Endothelial cell of umbilical vein (primary cell): ENCODE results near the gene IGSF9B. TPM values are rescaled to one million over a fixed set of nuclear protein-coding genes. Genes with fewer than 3 reads are reported as not detected.

Experiments used
- BruUV-seq: library from RNA; stranded (reverse); fragments of 400-500 nt; replicated peaks from 2 replicates; lab custom pipeline; 2021; lab: Mats Ljungman, UMichigan
- CTCF ChIA-PET: fragments of 300-600, 350-600 bp; sonication (Branson Sonifier 250); formaldehyde crosslinking; loops from one replicate; lab custom pipeline; 2021; ENCODE audit warnings: antibody characterized with exemption, inconsistent platforms; lab: Charles Lee
- POLR2A ChIA-PET: fragments of 300-600, 350-600 bp; sonication (Branson Sonifier 250); formaldehyde crosslinking; loops from one replicate; lab custom pipeline; 2021; ENCODE audit warnings: antibody characterized with exemption, inconsistent platforms; lab: Charles Lee
- DNase-seq: peaks from one replicate; pipeline ENCODE4 v3.0.0-alpha.2; 2011; ENCODE audit warnings: low read depth, low spot score
- FAIRE-seq: peaks from 2 replicates; lab custom pipeline; 2011; peaks lifted over from hg19 to GRCh38; lab: Jason Lieb, UNC
- H2AFZ ChIP-seq: 2 replicates; pipeline ENCODE4 v1.6.0; 2012; ENCODE audit warnings: low read depth, low read length, control low read depth, inconsistent platforms
- H3K27ac ChIP-seq: 2 replicates; pipeline ENCODE4 v1.5.1; 2011; ENCODE audit warnings: low read depth, mild to moderate bottlenecking, control low read depth, low read length, moderate library complexity; ENCODE audit not compliant: insufficient read depth
- H3K27me3 ChIP-seq, 2 experiments: 2 replicates each; pipeline versions ENCODE4 v1.6.0 to v1.6.1; 2011; ENCODE audit warnings: low read length in 2 of 2, mixed read lengths in 1 of 2; ENCODE audit not compliant: control insufficient read depth in 2 of 2, insufficient read depth in 2 of 2
- H3K36me3 ChIP-seq, 2 experiments: 2 replicates in 1 of 2; 3 replicates in 1 of 2; pipeline ENCODE4 v1.5.1; 2011; ENCODE audit warnings: low read length in 2 of 2, mild to moderate bottlenecking in 1 of 2, moderate library complexity in 1 of 2; ENCODE audit not compliant: control insufficient read depth in 2 of 2, insufficient read depth in 2 of 2; ENCODE audit errors: extremely low read depth in 1 of 2
- H3K4me1 ChIP-seq: 3 replicates; pipeline ENCODE4 v1.5.1; 2011; ENCODE audit warnings: mild to moderate bottlenecking, low read length; ENCODE audit not compliant: control insufficient read depth, insufficient read depth; ENCODE audit errors: extremely low read depth
- H3K4me2 ChIP-seq: 2 replicates; pipeline ENCODE4 v1.6.1; 2011; ENCODE audit warnings: low read length, control low read depth, mixed read lengths; ENCODE audit not compliant: insufficient read depth
- H3K4me3 ChIP-seq, 3 experiments: fragments of 200-600 bp in 1 of 3; sonication (generic), shearing (Covaris generic) in 1 of 3; replicated peaks in 1 of 3; 2 replicates each; pipeline ENCODE4 v1.5.1; 2011 to 2016; ENCODE audit warnings: control low read depth in 3 of 3, low read length in 3 of 3, mild to moderate bottlenecking in 2 of 3, inconsistent platforms in 1 of 3, low read depth in 1 of 3, moderate library complexity in 1 of 3; ENCODE audit not compliant: insufficient read depth in 1 of 3
- H3K79me2 ChIP-seq: 2 replicates; pipeline ENCODE4 v1.6.0; 2012; ENCODE audit warnings: low read length, inconsistent platforms; ENCODE audit not compliant: control insufficient read depth, insufficient read depth
- H3K9ac ChIP-seq: replicated peaks from 2 replicates; pipeline ENCODE3; 2011; ENCODE audit warnings: low read length, control low read depth; ENCODE audit not compliant: insufficient read depth; ENCODE audit errors: extremely low read depth
- H3K9me1 ChIP-seq: replicated peaks from 3 replicates; pipeline ENCODE4 v1.6.0; 2011; ENCODE audit warnings: mild to moderate bottlenecking, low read length; ENCODE audit not compliant: control insufficient read depth, insufficient read depth; ENCODE audit errors: extremely low read depth
- H3K9me3 ChIP-seq: replicated peaks from 2 replicates; pipeline ENCODE4 v1.5.1; 2012; ENCODE audit warnings: low read length, inconsistent platforms; ENCODE audit not compliant: control insufficient read depth, insufficient read depth
- H4K20me1 ChIP-seq: replicated peaks from 2 replicates; pipeline ENCODE3; 2011; ENCODE audit warnings: mild to moderate bottlenecking, low read length; ENCODE audit not compliant: control insufficient read depth, insufficient read depth; ENCODE audit errors: extremely low read depth
- EZH2 ChIP-seq: IDR thresholded peaks from 2 replicates; pipeline ENCODE4 v1.6.1; 2012; ENCODE audit warnings: borderline replicate concordance, low read depth, mild to moderate bottlenecking, moderate library complexity, low read length, inconsistent platforms; ENCODE audit not compliant: severe bottlenecking
- FOS ChIP-seq: IDR thresholded peaks from 2 replicates; pipeline ENCODE4 v1.6.1; 2011; ENCODE audit warnings: mild to moderate bottlenecking, low read length, moderate library complexity, borderline replicate concordance; ENCODE audit not compliant: insufficient read depth
- GATA2 ChIP-seq: IDR thresholded peaks from 2 replicates; pipeline ENCODE4 v1.7.0; 2011; ENCODE audit warnings: low read depth, mild to moderate bottlenecking, moderate library complexity, mixed read lengths, low read length; ENCODE audit not compliant: insufficient read length, insufficient read depth
- JUN ChIP-seq: IDR thresholded peaks from 2 replicates; pipeline ENCODE4 v1.6.1; 2011; ENCODE audit warnings: borderline replicate concordance, low read depth; ENCODE audit not compliant: insufficient read length, insufficient read depth
- MYC ChIP-seq: IDR thresholded peaks from one replicate; pipeline ENCODE4 v1.6.1; 2011; ENCODE audit warnings: mild to moderate bottlenecking, low read depth, low read length
- POLR2A ChIP-seq: IDR thresholded peaks from 2 replicates; pipeline ENCODE4 v1.6.1; 2012; ENCODE audit warnings: low read depth, mild to moderate bottlenecking, control low read depth, low read length
- POLR2AphosphoS5 ChIP-seq: IDR thresholded peaks from 2 replicates; pipeline ENCODE4 v1.6.1; 2012; ENCODE audit warnings: low read depth, mild to moderate bottlenecking, control low read depth, low read length, moderate library complexity; ENCODE audit not compliant: insufficient read depth
- dilution Hi-C: fragments of 300-500 bp; cut with MboI; formaldehyde crosslinking; loops from one replicate; pipeline ENCODE4 v1.15.0; 2019; ENCODE audit warnings: low sequenced_read_pairs; ENCODE audit not compliant: extremely low pct_ligation_motif_present
- intact Hi-C: fragments of 100-400 bp; cut with micrococcal nuclease; formaldehyde crosslinking; loops from one replicate; pipeline ENCODE4 v1.10.0; 2022
- polyA plus RNA-seq, 4 experiments: library from polyadenylated mRNA; depleted of rRNA in 3 of 4; stranded (reverse) in 3 of 4; unstranded in 1 of 4; fragments of >200 nt; gene quantifications; 2 replicates each; pipeline versions ENCODE4 v1.2.1 to v1.2.3, GENCODE V29; 2011 to 2012; ENCODE audit warnings: missing spikeins in 1 of 4
- total RNA-seq: library from RNA; stranded (reverse); gene quantifications from 2 replicates; pipeline ENCODE4 v1.2.3, GENCODE V29; 2021
- TF ChIP-seq, protein P1 (sequence below): IDR thresholded peaks from 2 replicates; pipeline ENCODE4 v1.6.1; 2011; ENCODE audit not compliant: insufficient read depth, insufficient read length
- TF ChIP-seq, protein P2 (sequence below), 2 donors: IDR thresholded peaks; 1 replicate in 1 of 2; 2 replicates in 1 of 2; pipeline ENCODE4 v1.5.1; 2011; ENCODE audit warnings: low read length in 2 of 2, mild to moderate bottlenecking in 2 of 2, moderate library complexity in 2 of 2, control low read depth in 1 of 2, inconsistent platforms in 1 of 2, low read depth in 1 of 2; ENCODE audit not compliant: insufficient read depth in 1 of 2; ENCODE audit errors: extremely low read depth in 1 of 2

Gene IGSF9B
- total and polyA plus RNA-seq, 2 donors (not counting 3 experiments of a cell fraction or from before 2014, with no cell fraction given), result 0.15 to 0.18 TPM

GRCh38 chr11:133966172-133966651 lies 9.4 kb upstream of the IGSF9B start:
- H3K27me3 ChIP-seq, result no peaks in the 10 kb centered on the region
- no TSS peak for BruUV-seq
- H3K4me2 ChIP-seq, result no peak overlapping the region
- CTCF ChIA-PET, result no interaction called here
- H4K20me1 ChIP-seq, result no peaks in the 10 kb centered on the region
- H3K9me3 ChIP-seq, result no peaks in the 10 kb centered on the region
- no peak overlapping the region for H3K27ac ChIP-seq
- dilution Hi-C loops (no loop called here), intact Hi-C loops (no loop called here)
- no peaks in the 10 kb centered on the region for H3K36me3 ChIP-seq
- H3K9ac ChIP-seq, result no peak overlapping the region
- DNase-seq, result no peak
- H3K79me2 ChIP-seq, result no peaks in the 10 kb centered on the region
- FAIRE-seq, result no peak
- POLR2A ChIA-PET, result no interaction called here
- no peaks in the 10 kb centered on the region for H3K4me1 ChIP-seq
- no peak overlapping the region for H3K4me3 ChIP-seq
- H3K9me1 ChIP-seq, result no peaks in the 10 kb centered on the region
- TF ChIP-seq, protein P1, sequence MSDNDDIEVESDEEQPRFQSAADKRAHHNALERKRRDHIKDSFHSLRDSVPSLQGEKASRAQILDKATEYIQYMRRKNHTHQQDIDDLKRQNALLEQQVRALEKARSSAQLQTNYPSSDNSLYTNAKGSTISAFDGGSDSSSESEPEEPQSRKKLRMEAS, result no peak
- no peak for TF ChIP-seq POLR2A
- TF ChIP-seq EZH2, result no peak
- TF ChIP-seq JUN, result no peak
- TF ChIP-seq, protein P2, sequence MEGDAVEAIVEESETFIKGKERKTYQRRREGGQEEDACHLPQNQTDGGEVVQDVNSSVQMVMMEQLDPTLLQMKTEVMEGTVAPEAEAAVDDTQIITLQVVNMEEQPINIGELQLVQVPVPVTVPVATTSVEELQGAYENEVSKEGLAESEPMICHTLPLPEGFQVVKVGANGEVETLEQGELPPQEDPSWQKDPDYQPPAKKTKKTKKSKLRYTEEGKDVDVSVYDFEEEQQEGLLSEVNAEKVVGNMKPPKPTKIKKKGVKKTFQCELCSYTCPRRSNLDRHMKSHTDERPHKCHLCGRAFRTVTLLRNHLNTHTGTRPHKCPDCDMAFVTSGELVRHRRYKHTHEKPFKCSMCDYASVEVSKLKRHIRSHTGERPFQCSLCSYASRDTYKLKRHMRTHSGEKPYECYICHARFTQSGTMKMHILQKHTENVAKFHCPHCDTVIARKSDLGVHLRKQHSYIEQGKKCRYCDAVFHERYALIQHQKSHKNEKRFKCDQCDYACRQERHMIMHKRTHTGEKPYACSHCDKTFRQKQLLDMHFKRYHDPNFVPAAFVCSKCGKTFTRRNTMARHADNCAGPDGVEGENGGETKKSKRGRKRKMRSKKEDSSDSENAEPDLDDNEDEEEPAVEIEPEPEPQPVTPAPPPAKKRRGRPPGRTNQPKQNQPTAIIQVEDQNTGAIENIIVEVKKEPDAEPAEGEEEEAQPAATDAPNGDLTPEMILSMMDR (IDR thresholded peaks at IDR 0.05; ENCODE audit: extremely low read depth in 1 of 2, insufficient read depth in 1 of 2, low read depth in 1 of 2, low read length in 2 of 2), result no peak
- TF ChIP-seq POLR2AphosphoS5, result no peak
- no peak for TF ChIP-seq FOS
- TF ChIP-seq MYC, result no peak
- no peak for TF ChIP-seq GATA2
- no peak overlapping the region for H2AFZ ChIP-seq
